Caco-2 (cell line): ENCODE data around the gene CBLN1. TPM values are rescaled to one million over a fixed set of nuclear protein-coding genes. Genes with fewer than 3 reads are reported as not detected.
"Not testable (repeated sequence)": the region's sequence is repeated elsewhere in the genome, so short reads cannot be mapped to it uniquely, and the experiment has no call there.

ENCODE experiments used
- BruUV-seq: library from RNA; stranded (reverse); fragments of 400-500 nt; replicated peaks from 2 replicates; lab custom pipeline; 2021; lab: Mats Ljungman, UMichigan
- CTCF ChIA-PET: fragments of 300-600 bp; sonication (Branson Sonifier 250); formaldehyde crosslinking; loops from one replicate; lab custom pipeline; 2022; ENCODE audit warnings: antibody characterized with exemption; lab: Charles Lee
- POLR2A ChIA-PET: fragments of 300-600 bp; sonication (Branson Sonifier 250); formaldehyde crosslinking; loops from one replicate; lab custom pipeline; 2022; ENCODE audit warnings: antibody characterized with exemption; lab: Charles Lee
- DNase-seq, 2 experiments: peaks; one replicate each; pipeline versions ENCODE4 v3.0.0 to v3.0.0-alpha.2; 2020 to 2022
- H3K27me3 ChIP-seq: replicated peaks from 2 replicates; pipeline ENCODE4 v1.6.0; 2011; ENCODE audit warnings: low read length; ENCODE audit not compliant: control insufficient read depth, insufficient read depth
- H3K36me3 ChIP-seq: 2 replicates; pipeline ENCODE4 v1.5.1; 2011; ENCODE audit warnings: low read length; ENCODE audit not compliant: control insufficient read depth, insufficient read depth
- H3K4me1 ChIP-seq: fragments of 250-450 bp; sonication (Bioruptor Pico); 2 replicates; pipeline ENCODE4 v1.5.1; 2020; ENCODE audit warnings: mild to moderate bottlenecking
- H3K4me3 ChIP-seq: 2 replicates; pipeline ENCODE4 v1.5.1; 2011; ENCODE audit warnings: low read depth, mild to moderate bottlenecking, control low read depth, low read length
- H3K9me3 ChIP-seq: fragments of 250-450 bp; sonication (Bioruptor Pico); 2 replicates; pipeline ENCODE4 v1.5.1; 2020; ENCODE audit warnings: mild to moderate bottlenecking, moderate library complexity
- H3K27ac Mint-ChIP-seq: one replicate; pipeline ENCODE4 v1.8.0; 2022; ENCODE audit warnings: mixed read lengths; ENCODE audit not compliant: unreplicated experiment
- H3K27me3 Mint-ChIP-seq: one replicate; pipeline ENCODE4 v1.8.0; 2022; ENCODE audit warnings: mixed read lengths; ENCODE audit not compliant: insufficient read depth, unreplicated experiment
- H3K36me3 Mint-ChIP-seq: one replicate; pipeline ENCODE4 v1.8.0; 2022; ENCODE audit warnings: mild to moderate bottlenecking, mixed read lengths; ENCODE audit not compliant: insufficient read depth, unreplicated experiment
- H3K4me1 Mint-ChIP-seq: one replicate; pipeline ENCODE4 v1.8.0; 2022; ENCODE audit warnings: low read depth, mixed read lengths; ENCODE audit not compliant: unreplicated experiment
- H3K4me3 Mint-ChIP-seq: one replicate; pipeline ENCODE4 v1.8.0; 2022; ENCODE audit warnings: mild to moderate bottlenecking, moderate library complexity, mixed read lengths; ENCODE audit not compliant: unreplicated experiment
- H3K9me3 Mint-ChIP-seq: one replicate; pipeline ENCODE4 v1.8.0; 2022; ENCODE audit warnings: mixed read lengths; ENCODE audit not compliant: unreplicated experiment
- intact Hi-C: fragments of 100-400 bp; cut with micrococcal nuclease; formaldehyde crosslinking; loops from one replicate; pipeline ENCODE4 v1.10.0; 2022; ENCODE audit not compliant: unreplicated experiment
- total RNA-seq: library from RNA; stranded (reverse); gene quantifications from 2 replicates; pipeline ENCODE4 v1.2.3, GENCODE V29; 2022
- TF ChIP-seq, protein P1 (sequence below), 2 experiments: fragments of 200-600 bp in 1 of 2; IDR thresholded peaks; 1 replicate in 1 of 2; 2 replicates in 1 of 2; pipeline versions ENCODE4 v1.5.1 to v1.8.0; 2011 to 2022; ENCODE audit warnings: antibody characterized with exemption in 1 of 2, control low read depth in 1 of 2, inconsistent platforms in 1 of 2, low read depth in 1 of 2, low read length in 1 of 2, mild to moderate bottlenecking in 1 of 2, moderate library complexity in 1 of 2; ENCODE audit not compliant: insufficient read depth in 1 of 2, severe bottlenecking in 1 of 2, unreplicated experiment in 1 of 2

Gene CBLN1
- total RNA-seq, 1 experiment from 2014 or later, result not detected

- Histone ChIP-seq H3K4me3 (no peak overlapping the region), H3K27me3 (no peaks in the 10 kb centered on the region), H3K4me1 (no peaks in the 10 kb centered on the region), H3K36me3 (no peaks in the 10 kb centered on the region), H3K9me3 (no peaks in the 10 kb centered on the region)
- no TSS peak for BruUV-seq
- Mint-ChIP-seq H3K9me3 (no peaks in the 10 kb centered on the region), H3K4me1 (no peaks in the 10 kb centered on the region), H3K27me3 (peaks cover 8% of the 10 kb centered on the region), H3K36me3 (no peaks in the 10 kb centered on the region), H3K27ac (no peak overlapping the region), H3K4me3 (no peak overlapping the region)
- ChIA-PET POLR2A (no interaction called here), CTCF (no interaction called here)
- no peak for DNase-seq
- intact Hi-C loops, result no loop called here
- TF ChIP-seq, protein P1, sequence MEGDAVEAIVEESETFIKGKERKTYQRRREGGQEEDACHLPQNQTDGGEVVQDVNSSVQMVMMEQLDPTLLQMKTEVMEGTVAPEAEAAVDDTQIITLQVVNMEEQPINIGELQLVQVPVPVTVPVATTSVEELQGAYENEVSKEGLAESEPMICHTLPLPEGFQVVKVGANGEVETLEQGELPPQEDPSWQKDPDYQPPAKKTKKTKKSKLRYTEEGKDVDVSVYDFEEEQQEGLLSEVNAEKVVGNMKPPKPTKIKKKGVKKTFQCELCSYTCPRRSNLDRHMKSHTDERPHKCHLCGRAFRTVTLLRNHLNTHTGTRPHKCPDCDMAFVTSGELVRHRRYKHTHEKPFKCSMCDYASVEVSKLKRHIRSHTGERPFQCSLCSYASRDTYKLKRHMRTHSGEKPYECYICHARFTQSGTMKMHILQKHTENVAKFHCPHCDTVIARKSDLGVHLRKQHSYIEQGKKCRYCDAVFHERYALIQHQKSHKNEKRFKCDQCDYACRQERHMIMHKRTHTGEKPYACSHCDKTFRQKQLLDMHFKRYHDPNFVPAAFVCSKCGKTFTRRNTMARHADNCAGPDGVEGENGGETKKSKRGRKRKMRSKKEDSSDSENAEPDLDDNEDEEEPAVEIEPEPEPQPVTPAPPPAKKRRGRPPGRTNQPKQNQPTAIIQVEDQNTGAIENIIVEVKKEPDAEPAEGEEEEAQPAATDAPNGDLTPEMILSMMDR (IDR thresholded peaks at IDR 0.05; ENCODE audit: insufficient read depth in 1 of 2, low read depth in 1 of 2, low read length in 1 of 2, severe bottlenecking in 1 of 2, unreplicated experiment in 1 of 2), result no peak
Measured at GRCh38 chr16:49248227-49248626, 33.4 kb downstream of the CBLN1 start.

DNA sequence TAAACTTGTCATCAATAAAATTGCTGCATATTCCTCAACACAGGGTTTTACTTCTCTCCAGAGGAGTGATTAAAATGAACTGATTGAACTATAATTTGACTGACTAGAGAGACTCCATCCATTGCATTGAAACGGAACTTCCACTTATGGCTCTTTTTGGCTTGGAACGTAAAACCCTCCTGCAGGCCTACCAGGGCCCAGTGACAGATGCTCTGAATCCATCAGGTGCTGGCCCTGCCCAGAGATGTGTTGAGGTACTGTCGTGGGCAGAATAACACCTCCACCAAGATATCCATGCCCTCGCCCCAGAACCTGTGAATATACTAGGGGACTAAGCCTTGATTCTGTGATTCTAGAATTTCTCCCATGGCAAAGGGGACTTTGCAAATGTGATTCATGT, 45.4 kb downstream of the CBLN1 start:
- intact Hi-C loops, result no loop called here
- no TSS peak for BruUV-seq
- ChIA-PET POLR2A (no interaction called here), CTCF (no interaction called here)
- H3K4me3 ChIP-seq, result no peak overlapping the region
- H3K4me1 ChIP-seq, result no peaks in the 10 kb centered on the region
- H3K9me3 ChIP-seq, result no peaks in the 10 kb centered on the region
- H3K4me3 Mint-ChIP-seq, result no peak overlapping the region
- peaks cover 3% of the 10 kb centered on the region for H3K27me3 Mint-ChIP-seq
- no peaks in the 10 kb centered on the region for H3K27me3 ChIP-seq
- H3K36me3 Mint-ChIP-seq, result no peaks in the 10 kb centered on the region
- H3K27ac Mint-ChIP-seq, result no peak overlapping the region
- H3K4me1 Mint-ChIP-seq, result no peaks in the 10 kb centered on the region
- TF ChIP-seq, protein P1 (IDR thresholded peaks at IDR 0.05; ENCODE audit: insufficient read depth in 1 of 2, low read depth in 1 of 2, low read length in 1 of 2, severe bottlenecking in 1 of 2, unreplicated experiment in 1 of 2), result no peak
- H3K9me3 Mint-ChIP-seq, result no peaks in the 10 kb centered on the region
- no peaks in the 10 kb centered on the region for H3K36me3 ChIP-seq
- no peak for DNase-seq

DNA sequence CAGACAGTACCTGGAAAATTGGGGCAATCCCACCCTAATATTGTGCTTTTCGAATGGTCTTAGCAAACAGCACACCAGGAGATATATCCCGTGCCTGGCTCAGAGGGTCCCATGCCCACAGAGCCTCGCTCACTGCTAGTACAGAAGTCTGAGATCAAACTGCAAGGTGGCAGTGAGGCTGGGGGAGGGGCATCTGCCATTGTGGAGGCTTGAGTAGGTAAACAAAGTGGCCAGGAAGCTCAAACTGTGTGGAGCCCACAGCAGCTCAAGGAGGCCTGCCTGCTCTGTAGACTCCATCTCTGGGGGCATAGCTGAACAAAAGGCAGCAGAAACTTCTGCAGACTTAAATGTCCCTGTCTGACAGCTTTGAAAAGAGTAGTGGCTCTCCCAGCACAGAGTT, 53.3 kb downstream of the CBLN1 start:
- BruUV-seq, intact Hi-C loops, POLR2A ChIA-PET, H3K4me3 Mint-ChIP-seq, H3K27me3 ChIP-seq, H3K4me3 ChIP-seq, H3K9me3 Mint-ChIP-seq, H3K9me3 ChIP-seq, H3K4me1 Mint-ChIP-seq, H3K4me1 ChIP-seq, H3K36me3 ChIP-seq, H3K27ac Mint-ChIP-seq, H3K36me3 Mint-ChIP-seq, DNase-seq, CTCF ChIA-PET: not testable (repeated sequence)
- H3K27me3 Mint-ChIP-seq, result peaks cover 15% of the 10 kb centered on the region

Other genes with a start within 250 kb of the CBLN1 start
- gene C16orf78, start 92.0 kb upstream of the CBLN1 start, total RNA-seq, result not detected in 2 replicates